MM.1S (cell line): ENCODE measurements around the gene IBTK.

Experiments
- CTCF ChIP-seq: fragments of 300-600 bp; sonication (generic); IDR thresholded peaks from 2 replicates; pipeline ENCODE4 v1.5.1; 2016; ENCODE audit warnings: antibody characterized with exemption, low read length, mixed read lengths
- EZH2 ChIP-seq: fragments of 300-600 bp; sonication (generic); optimal IDR thresholded peaks from 2 replicates; pipeline ENCODE3; 2017; ENCODE audit warnings: low read depth, mild to moderate bottlenecking, antibody characterized with exemption, low read length, mixed read lengths
- EZH2phosphoT487 ChIP-seq: fragments of 300-600 bp; sonication (generic); IDR thresholded peaks from 2 replicates; pipeline ENCODE4 v1.6.1; 2018; ENCODE audit warnings: antibody characterized with exemption, low read length

- TF ChIP-seq CTCF (no peak), EZH2 (no peak), EZH2phosphoT487 (no peak)
Measured at GRCh38 chr6:82216549-82216948, 31.0 kb downstream of the IBTK start.
